ENCODE measurements around the gene SRL. TPM values are rescaled to one million over a fixed set of nuclear protein-coding genes. Genes with fewer than 3 reads are reported as not detected.

SRL gene
- total and polyA plus RNA-seq, 2 experiments from 2014 or later = not detected

DNA sequence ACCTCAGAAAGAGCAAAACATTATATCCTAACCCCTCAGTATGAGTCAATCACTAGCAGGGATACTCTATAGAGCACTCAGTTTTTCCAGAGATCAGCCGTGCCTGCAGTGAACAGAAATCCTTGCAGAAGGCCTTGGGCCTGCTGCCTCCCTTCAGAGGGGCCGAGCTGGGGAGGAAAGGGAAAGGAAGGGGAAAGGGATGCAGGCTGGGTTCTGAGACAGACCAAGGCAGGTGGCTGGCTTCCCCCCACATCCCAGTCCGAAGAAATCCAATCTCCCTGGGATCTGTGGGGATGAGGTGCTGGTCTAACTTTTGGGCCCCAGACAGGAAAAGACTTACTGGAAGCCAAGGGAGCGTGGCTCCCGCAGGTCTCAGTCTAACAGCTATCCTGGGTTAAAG, 25.3 kb downstream of the SRL start:
- Histone ChIP-seq H3K4me3 (no peak overlapping the region), H3K36me3 (ENCODE audit: insufficient read depth) (no peaks in the 10 kb centered on the region), H3K27me3 (ENCODE audit: insufficient read depth) (no peaks in the 10 kb centered on the region), H3K27ac (ENCODE audit: low read depth) (no peak overlapping the region), H3K9me2 (ENCODE audit: insufficient read depth) (0 out of 2 replicates have a peak, but pooled peaks cover 5% of the 10 kb centered on the region), H2AFZ (no peak overlapping the region), H3K4me1 (ENCODE audit: insufficient read depth) (peaks cover 10% of the 10 kb centered on the region), H4K20me1 (replicated peaks; ENCODE audit: insufficient read depth) (no peaks in the 10 kb centered on the region), H3F3A (replicated peaks; ENCODE audit: low read depth) (no peaks in the 10 kb centered on the region), H3K4me2 (no peak overlapping the region), H3K79me2 (replicated peaks; ENCODE audit: insufficient read depth) (no peaks in the 10 kb centered on the region)
- ATAC-seq (no peak), DNase-seq (ENCODE audit: low spot score) (no peak)
- no peak overlapping the region for H3K4me3 Mint-ChIP-seq
- H3K9me3 Mint-ChIP-seq = no peaks in the 10 kb centered on the region; the same call in 2 of the 3 replicates
- no peak overlapping the region for H3K27ac Mint-ChIP-seq
- TF ChIP-seq NANOG (IDR thresholded peaks at IDR 0.05; ENCODE audit: borderline replicate concordance) (no peak), POLR2AphosphoS5 (IDR thresholded peaks at IDR 0.05; ENCODE audit: low read depth) (no peak), JUNB (IDR thresholded peaks at IDR 0.05; ENCODE audit: unreplicated experiment) (no peak), STAT1 (IDR thresholded peaks at IDR 0.05; ENCODE audit: unreplicated experiment) (no peak), ZNF114 (CRISPR knock-in tag; IDR thresholded peaks at IDR 0.05) (no peak), EZH2 (IDR thresholded peaks at IDR 0.05; ENCODE audit: low read depth, unreplicated experiment) (no peak), CREB1 (CRISPR knock-in tag; IDR thresholded peaks at IDR 0.05; ENCODE audit: low read depth) (no peak), EZH2phosphoT487 (IDR thresholded peaks at IDR 0.05; ENCODE audit: unreplicated experiment) (no peak), ZNF331 (CRISPR knock-in tag; IDR thresholded peaks at IDR 0.05; ENCODE audit: low read depth) (no peak)
- TF ChIP-seq, protein P1, sequence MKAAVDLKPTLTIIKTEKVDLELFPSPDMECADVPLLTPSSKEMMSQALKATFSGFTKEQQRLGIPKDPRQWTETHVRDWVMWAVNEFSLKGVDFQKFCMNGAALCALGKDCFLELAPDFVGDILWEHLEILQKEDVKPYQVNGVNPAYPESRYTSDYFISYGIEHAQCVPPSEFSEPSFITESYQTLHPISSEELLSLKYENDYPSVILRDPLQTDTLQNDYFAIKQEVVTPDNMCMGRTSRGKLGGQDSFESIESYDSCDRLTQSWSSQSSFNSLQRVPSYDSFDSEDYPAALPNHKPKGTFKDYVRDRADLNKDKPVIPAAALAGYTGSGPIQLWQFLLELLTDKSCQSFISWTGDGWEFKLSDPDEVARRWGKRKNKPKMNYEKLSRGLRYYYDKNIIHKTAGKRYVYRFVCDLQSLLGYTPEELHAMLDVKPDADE (IDR thresholded peaks at IDR 0.05) = no peak
- TF ChIP-seq, protein P2, sequence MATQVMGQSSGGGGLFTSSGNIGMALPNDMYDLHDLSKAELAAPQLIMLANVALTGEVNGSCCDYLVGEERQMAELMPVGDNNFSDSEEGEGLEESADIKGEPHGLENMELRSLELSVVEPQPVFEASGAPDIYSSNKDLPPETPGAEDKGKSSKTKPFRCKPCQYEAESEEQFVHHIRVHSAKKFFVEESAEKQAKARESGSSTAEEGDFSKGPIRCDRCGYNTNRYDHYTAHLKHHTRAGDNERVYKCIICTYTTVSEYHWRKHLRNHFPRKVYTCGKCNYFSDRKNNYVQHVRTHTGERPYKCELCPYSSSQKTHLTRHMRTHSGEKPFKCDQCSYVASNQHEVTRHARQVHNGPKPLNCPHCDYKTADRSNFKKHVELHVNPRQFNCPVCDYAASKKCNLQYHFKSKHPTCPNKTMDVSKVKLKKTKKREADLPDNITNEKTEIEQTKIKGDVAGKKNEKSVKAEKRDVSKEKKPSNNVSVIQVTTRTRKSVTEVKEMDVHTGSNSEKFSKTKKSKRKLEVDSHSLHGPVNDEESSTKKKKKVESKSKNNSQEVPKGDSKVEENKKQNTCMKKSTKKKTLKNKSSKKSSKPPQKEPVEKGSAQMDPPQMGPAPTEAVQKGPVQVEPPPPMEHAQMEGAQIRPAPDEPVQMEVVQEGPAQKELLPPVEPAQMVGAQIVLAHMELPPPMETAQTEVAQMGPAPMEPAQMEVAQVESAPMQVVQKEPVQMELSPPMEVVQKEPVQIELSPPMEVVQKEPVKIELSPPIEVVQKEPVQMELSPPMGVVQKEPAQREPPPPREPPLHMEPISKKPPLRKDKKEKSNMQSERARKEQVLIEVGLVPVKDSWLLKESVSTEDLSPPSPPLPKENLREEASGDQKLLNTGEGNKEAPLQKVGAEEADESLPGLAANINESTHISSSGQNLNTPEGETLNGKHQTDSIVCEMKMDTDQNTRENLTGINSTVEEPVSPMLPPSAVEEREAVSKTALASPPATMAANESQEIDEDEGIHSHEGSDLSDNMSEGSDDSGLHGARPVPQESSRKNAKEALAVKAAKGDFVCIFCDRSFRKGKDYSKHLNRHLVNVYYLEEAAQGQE (IDR thresholded peaks at IDR 0.05; ENCODE audit: unreplicated experiment) = no peak
- TF ChIP-seq, protein P3, sequence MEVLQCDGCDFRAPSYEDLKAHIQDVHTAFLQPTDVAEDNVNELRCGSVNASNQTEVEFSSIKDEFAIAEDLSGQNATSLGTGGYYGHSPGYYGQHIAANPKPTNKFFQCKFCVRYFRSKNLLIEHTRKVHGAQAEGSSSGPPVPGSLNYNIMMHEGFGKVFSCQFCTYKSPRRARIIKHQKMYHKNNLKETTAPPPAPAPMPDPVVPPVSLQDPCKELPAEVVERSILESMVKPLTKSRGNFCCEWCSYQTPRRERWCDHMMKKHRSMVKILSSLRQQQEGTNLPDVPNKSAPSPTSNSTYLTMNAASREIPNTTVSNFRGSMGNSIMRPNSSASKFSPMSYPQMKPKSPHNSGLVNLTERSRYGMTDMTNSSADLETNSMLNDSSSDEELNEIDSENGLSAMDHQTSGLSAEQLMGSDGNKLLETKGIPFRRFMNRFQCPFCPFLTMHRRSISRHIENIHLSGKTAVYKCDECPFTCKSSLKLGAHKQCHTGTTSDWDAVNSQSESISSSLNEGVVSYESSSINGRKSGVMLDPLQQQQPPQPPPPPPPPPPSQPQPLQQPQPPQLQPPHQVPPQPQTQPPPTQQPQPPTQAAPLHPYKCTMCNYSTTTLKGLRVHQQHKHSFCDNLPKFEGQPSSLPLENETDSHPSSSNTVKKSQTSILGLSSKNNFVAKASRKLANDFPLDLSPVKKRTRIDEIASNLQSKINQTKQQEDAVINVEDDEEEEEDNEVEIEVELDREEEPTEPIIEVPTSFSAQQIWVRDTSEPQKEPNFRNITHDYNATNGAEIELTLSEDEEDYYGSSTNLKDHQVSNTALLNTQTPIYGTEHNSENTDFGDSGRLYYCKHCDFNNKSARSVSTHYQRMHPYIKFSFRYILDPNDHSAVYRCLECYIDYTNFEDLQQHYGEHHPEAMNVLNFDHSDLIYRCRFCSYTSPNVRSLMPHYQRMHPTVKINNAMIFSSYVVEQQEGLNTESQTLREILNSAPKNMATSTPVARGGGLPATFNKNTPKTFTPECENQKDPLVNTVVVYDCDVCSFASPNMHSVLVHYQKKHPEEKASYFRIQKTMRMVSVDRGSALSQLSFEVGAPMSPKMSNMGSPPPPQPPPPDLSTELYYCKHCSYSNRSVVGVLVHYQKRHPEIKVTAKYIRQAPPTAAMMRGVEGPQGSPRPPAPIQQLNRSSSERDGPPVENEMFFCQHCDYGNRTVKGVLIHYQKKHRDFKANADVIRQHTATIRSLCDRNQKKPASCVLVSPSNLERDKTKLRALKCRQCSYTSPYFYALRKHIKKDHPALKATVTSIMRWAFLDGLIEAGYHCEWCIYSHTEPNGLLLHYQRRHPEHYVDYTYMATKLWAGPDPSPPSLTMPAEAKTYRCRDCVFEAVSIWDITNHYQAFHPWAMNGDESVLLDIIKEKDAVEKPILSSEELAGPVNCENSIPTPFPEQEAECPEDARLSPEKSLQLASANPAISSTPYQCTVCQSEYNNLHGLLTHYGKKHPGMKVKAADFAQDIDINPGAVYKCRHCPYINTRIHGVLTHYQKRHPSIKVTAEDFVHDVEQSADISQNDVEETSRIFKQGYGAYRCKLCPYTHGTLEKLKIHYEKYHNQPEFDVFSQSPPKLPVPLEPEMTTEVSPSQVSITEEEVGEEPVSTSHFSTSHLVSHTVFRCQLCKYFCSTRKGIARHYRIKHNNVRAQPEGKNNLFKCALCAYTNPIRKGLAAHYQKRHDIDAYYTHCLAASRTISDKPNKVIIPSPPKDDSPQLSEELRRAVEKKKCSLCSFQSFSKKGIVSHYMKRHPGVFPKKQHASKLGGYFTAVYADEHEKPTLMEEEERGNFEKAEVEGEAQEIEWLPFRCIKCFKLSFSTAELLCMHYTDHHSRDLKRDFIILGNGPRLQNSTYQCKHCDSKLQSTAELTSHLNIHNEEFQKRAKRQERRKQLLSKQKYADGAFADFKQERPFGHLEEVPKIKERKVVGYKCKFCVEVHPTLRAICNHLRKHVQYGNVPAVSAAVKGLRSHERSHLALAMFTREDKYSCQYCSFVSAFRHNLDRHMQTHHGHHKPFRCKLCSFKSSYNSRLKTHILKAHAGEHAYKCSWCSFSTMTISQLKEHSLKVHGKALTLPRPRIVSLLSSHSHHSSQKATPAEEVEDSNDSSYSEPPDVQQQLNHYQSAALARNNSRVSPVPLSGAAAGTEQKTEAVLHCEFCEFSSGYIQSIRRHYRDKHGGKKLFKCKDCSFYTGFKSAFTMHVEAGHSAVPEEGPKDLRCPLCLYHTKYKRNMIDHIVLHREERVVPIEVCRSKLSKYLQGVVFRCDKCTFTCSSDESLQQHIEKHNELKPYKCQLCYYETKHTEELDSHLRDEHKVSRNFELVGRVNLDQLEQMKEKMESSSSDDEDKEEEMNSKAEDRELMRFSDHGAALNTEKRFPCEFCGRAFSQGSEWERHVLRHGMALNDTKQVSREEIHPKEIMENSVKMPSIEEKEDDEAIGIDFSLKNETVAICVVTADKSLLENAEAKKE (CRISPR knock-in tag; IDR thresholded peaks at IDR 0.05) = no peak
- TF ChIP-seq, protein P4, sequence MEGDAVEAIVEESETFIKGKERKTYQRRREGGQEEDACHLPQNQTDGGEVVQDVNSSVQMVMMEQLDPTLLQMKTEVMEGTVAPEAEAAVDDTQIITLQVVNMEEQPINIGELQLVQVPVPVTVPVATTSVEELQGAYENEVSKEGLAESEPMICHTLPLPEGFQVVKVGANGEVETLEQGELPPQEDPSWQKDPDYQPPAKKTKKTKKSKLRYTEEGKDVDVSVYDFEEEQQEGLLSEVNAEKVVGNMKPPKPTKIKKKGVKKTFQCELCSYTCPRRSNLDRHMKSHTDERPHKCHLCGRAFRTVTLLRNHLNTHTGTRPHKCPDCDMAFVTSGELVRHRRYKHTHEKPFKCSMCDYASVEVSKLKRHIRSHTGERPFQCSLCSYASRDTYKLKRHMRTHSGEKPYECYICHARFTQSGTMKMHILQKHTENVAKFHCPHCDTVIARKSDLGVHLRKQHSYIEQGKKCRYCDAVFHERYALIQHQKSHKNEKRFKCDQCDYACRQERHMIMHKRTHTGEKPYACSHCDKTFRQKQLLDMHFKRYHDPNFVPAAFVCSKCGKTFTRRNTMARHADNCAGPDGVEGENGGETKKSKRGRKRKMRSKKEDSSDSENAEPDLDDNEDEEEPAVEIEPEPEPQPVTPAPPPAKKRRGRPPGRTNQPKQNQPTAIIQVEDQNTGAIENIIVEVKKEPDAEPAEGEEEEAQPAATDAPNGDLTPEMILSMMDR (conservative IDR thresholded peaks at IDR 0.05; ENCODE audit: low read depth in 2 of 2) = no peak
- peaks cover 8% of the 10 kb centered on the region for H3K27me3 Mint-ChIP-seq (ENCODE audit: insufficient read depth, low read depth, poor library complexity)
- H3K36me3 Mint-ChIP-seq (ENCODE audit: low read depth) = no peaks in the 10 kb centered on the region; the same call in 2 of the 3 replicates
- H3K4me1 Mint-ChIP-seq = peaks cover 28% of the 10 kb centered on the region

All from GM23338 (cell line).